ENCODE data around the gene MAGED2.
"Not testable (repeated sequence)": the region's sequence is repeated elsewhere in the genome, so short reads cannot be mapped to it uniquely, and the experiment has no call there.

The MAGED2 gene

GRCh38 chrX:54807524-54808108, at the start of gene MAGED2:
Gene MAGED2, plus strand, starts transcription at chrX:54807745. Its CDS starts 1,587 bp downstream, at chrX:54809332.
- Histone ChIP-seq H3K4me3 (peak within 1 kb of the TSS; percentile 51 to 67 (median 64)), H3K27ac (peak within 1 kb of the TSS; percentile 1 to 86 (median 75))

- H3K27ac ChIP-seq = no peak overlapping the region
- H3K4me3 ChIP-seq = no peak overlapping the region
Measured at GRCh38 chrX:54758114-54759055, 49.2 kb upstream of the MAGED2 start.

GRCh38 chrX:54774391-54775094, 33.0 kb upstream of the MAGED2 start:
- H3K4me3 ChIP-seq, H3K27ac ChIP-seq: not testable (repeated sequence)

- no peak overlapping the region for H3K4me3 ChIP-seq
- H3K27ac ChIP-seq = no peak overlapping the region
Measured at GRCh38 chrX:54776061-54776460, 31.5 kb upstream of the MAGED2 start.

- H3K4me3 ChIP-seq = no peak overlapping the region
- no peak overlapping the region for H3K27ac ChIP-seq
Measured at GRCh38 chrX:54776987-54777672, 30.4 kb upstream of the MAGED2 start.

GRCh38 chrX:54785901-54786300, 21.6 kb upstream of the MAGED2 start:
- Histone ChIP-seq H3K4me3 (no peak overlapping the region), H3K27ac (no peak overlapping the region)

GRCh38 chrX:54786967-54787366, 20.6 kb upstream of the MAGED2 start:
- no peak overlapping the region for H3K4me3 ChIP-seq
- H3K27ac ChIP-seq = no peak overlapping the region

- no peak overlapping the region for H3K4me3 ChIP-seq
- no peak overlapping the region for H3K27ac ChIP-seq
Measured at GRCh38 chrX:54788446-54788845, 19.1 kb upstream of the MAGED2 start.

GRCh38 chrX:54789405-54789804, 18.1 kb upstream of the MAGED2 start:
- not testable (repeated sequence) for H3K4me3 ChIP-seq, H3K27ac ChIP-seq

GRCh38 chrX:54794028-54794427, 13.5 kb upstream of the MAGED2 start:
- no peak overlapping the region for H3K4me3 ChIP-seq
- H3K27ac ChIP-seq = no peak overlapping the region

GRCh38 chrX:54794795-54795194, 12.8 kb upstream of the MAGED2 start:
- H3K27ac ChIP-seq = no peak overlapping the region
- H3K4me3 ChIP-seq = no peak overlapping the region

GRCh38 chrX:54798137-54798536, 9.4 kb upstream of the MAGED2 start, which contains the start of gene ITIH6:
Gene ITIH6, minus strand, starts transcription at chrX:54798255. Its CDS starts 45 bp downstream, at chrX:54798210.
- no peak within 1 kb of the TSS for H3K27ac ChIP-seq
- H3K4me3 ChIP-seq = no peak within 1 kb of the TSS

- Histone ChIP-seq H3K4me3 (no peak overlapping the region), H3K27ac (no peak overlapping the region)
Measured at GRCh38 chrX:54799046-54799445, 8.5 kb upstream of the MAGED2 start.

- peak overlapping the region; percentile 51 to 67 (median 64) for H3K4me3 ChIP-seq
Measured at GRCh38 chrX:54808109-54808604, 612 bp downstream of the MAGED2 start.

GRCh38 chrX:54808605-54809483, 1.3 kb downstream of the MAGED2 start:
- Histone ChIP-seq H3K4me3 (peak overlapping the region; percentile 51 to 67 (median 64)), H3K27ac (peak overlapping the region; percentile 1 to 86 (median 75))

More at GRCh38 chrX:54808109-54808604, 612 bp downstream of the MAGED2 start:
- H3K27ac ChIP-seq = peak overlapping the region; percentile 1 to 86 (median 75)

- no peak overlapping the region for H3K4me3 ChIP-seq
- H3K27ac ChIP-seq = no peak overlapping the region
Measured at GRCh38 chrX:54810532-54810931, 3.0 kb downstream of the MAGED2 start.

- H3K27ac ChIP-seq = no peak overlapping the region
- no peak overlapping the region for H3K4me3 ChIP-seq
Measured at GRCh38 chrX:54811301-54811885, 3.8 kb downstream of the MAGED2 start.

- no peak overlapping the region for H3K27ac ChIP-seq
- H3K4me3 ChIP-seq = no peak overlapping the region
Measured at GRCh38 chrX:54812306-54812705, 4.8 kb downstream of the MAGED2 start.

Data from skin epidermis (tissue), 12 donors.